Tibial artery (tissue), 4 donors: ENCODE results near the gene MEG3.

Experiments used
- DNase-seq, 2 donors: peaks; one replicate each; pipeline ENCODE4 v3.0.0-alpha.2; 2019
- H3K27ac ChIP-seq, 2 donors: fragments of 200-600 bp; sonication (generic) in 1 of 2; 1 replicate in 1 of 2; 2 replicates in 1 of 2; pipeline ENCODE4 v1.5.1; 2018 to 2019; ENCODE audit warnings: mild to moderate bottlenecking in 1 of 2
- H3K27me3 ChIP-seq, 2 donors: fragments of 200-600 bp; sonication (generic) in 1 of 2; one replicate each; pipeline versions ENCODE4 v1.5.1 to v1.6.0; 2016 to 2019
- H3K36me3 ChIP-seq, 3 donors: fragments of 200-600 bp; sonication (generic) in 2 of 3; one replicate each; pipeline ENCODE4 v1.5.1; 2016 to 2019; ENCODE audit warnings: mild to moderate bottlenecking in 2 of 3
- H3K4me1 ChIP-seq, 4 donors: fragments of 200-600 bp; sonication (generic) in 2 of 4; 1 replicate in 3 of 4; 2 replicates in 1 of 4; pipeline ENCODE4 v1.5.1; 2016 to 2019
- H3K4me3 ChIP-seq, 2 donors: fragments of 200-600 bp; sonication (generic) in 1 of 2; 1 replicate in 1 of 2; 2 replicates in 1 of 2; pipeline ENCODE4 v1.5.1; 2018 to 2019; ENCODE audit warnings: mild to moderate bottlenecking in 2 of 2
- H3K9me3 ChIP-seq, 3 donors: fragments of 200-600 bp; sonication (generic) in 1 of 3; one replicate each; pipeline ENCODE4 v1.5.1; 2016 to 2019
- intact Hi-C: fragments of 100-400 bp; cut with DNase I; formaldehyde crosslinking; loops from one replicate; pipeline ENCODE4 v1.15.0; 2023; ENCODE audit warnings: low total_unique reads
- TF ChIP-seq, protein P1 (sequence below), 2 experiments: fragments of 200-600 bp in 1 of 2; fragments of 450-650 bp in 1 of 2; IDR thresholded peaks; one replicate each; pipeline ENCODE4 v1.5.1; 2017 to 2019; ENCODE audit warnings: antibody characterized with exemption in 2 of 2, mild to moderate bottlenecking in 1 of 2, moderate library complexity in 1 of 2

Gene MEG3

GRCh38 chr14:100825713-100826331 lies at the start of gene MEG3:
MEG3 (plus strand) TSS chr14:100826118.
- H3K9me3 ChIP-seq, result peaks cover 0 to 6% (median 0%) of the 10 kb centered on the region in 3 donors
- intact Hi-C loops, result no loop called here
- H3K4me1 ChIP-seq, result no peaks in the 10 kb centered on the region
- DNase-seq, result peak in 1 of 2 donors; percentile 41
- H3K36me3 ChIP-seq, result no peaks in the 10 kb centered on the region
- peaks cover 0 to 65% of the 10 kb centered on the region in 2 donors for H3K27me3 ChIP-seq
- peak within 1 kb of the TSS; percentile 28 for H3K27ac ChIP-seq
- H3K4me3 ChIP-seq, result peak within 1 kb of the TSS; percentile 40 to 49
- TF ChIP-seq, protein P1, sequence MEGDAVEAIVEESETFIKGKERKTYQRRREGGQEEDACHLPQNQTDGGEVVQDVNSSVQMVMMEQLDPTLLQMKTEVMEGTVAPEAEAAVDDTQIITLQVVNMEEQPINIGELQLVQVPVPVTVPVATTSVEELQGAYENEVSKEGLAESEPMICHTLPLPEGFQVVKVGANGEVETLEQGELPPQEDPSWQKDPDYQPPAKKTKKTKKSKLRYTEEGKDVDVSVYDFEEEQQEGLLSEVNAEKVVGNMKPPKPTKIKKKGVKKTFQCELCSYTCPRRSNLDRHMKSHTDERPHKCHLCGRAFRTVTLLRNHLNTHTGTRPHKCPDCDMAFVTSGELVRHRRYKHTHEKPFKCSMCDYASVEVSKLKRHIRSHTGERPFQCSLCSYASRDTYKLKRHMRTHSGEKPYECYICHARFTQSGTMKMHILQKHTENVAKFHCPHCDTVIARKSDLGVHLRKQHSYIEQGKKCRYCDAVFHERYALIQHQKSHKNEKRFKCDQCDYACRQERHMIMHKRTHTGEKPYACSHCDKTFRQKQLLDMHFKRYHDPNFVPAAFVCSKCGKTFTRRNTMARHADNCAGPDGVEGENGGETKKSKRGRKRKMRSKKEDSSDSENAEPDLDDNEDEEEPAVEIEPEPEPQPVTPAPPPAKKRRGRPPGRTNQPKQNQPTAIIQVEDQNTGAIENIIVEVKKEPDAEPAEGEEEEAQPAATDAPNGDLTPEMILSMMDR (IDR thresholded peaks at IDR 0.05), result no peak

DNA sequence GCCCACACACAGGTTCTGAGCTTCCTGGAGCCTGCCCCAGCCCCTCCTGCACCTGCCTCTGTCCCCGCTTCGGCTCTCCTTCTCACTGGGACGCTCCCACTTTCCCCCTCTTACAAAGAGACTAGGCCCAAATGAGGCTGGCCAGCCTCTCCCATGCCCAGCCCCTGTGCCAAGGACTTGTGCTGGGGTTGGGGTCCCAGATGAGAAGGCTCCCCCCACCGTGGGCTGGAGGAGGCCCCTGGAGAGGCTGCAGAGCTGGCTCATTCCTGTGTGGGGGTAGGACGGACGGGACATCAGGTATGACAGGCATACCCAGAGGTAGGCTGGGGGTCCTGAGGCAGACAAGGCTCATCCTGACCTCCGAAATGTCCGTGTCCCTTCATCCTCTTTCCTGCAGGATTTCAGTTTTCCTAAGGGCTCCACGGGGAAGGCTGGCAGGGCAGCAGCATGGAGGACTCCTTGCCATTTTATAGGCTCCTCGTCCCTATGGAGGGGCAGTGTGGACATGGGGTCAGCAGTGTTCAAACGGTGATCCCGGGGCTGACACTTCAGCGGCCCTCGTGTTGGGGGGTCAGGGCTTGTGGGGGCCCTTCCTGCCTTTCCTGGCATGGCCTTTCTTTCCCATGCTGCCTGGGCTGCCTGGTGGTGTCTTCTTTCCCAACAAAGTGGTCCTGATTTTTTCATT lies 49.1 kb upstream of the MEG3 start:
- H3K9me3 ChIP-seq, result no peaks in the 10 kb centered on the region
- intact Hi-C loops, result no loop called here
- TF ChIP-seq, protein P1 (IDR thresholded peaks at IDR 0.05), result no peak

DNA sequence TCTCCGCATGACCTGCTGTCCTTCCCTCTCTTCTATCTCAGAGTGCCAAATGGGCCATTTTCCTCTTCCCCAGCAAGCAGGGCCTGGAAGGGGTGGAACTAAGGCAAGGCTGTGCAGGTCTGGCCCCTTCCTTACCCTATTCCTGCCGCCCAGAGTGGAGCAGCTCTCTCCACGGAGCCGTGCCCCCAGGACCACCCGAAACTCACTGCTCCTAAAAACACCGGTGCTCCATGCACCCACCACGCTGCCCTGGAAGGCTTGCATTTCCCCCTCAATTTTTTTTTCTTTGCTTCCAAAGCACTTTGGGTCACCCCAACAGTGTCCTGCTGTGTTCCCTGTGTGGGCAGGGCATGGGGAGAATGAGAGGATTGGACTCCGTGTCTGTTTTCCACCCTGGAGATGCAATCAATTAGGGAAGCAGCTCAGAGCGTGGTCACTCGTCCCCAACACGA lies 48.5 kb upstream of the MEG3 start:
- H3K4me1 ChIP-seq, result no peaks in the 10 kb centered on the region
- no peak overlapping the region for H3K27ac ChIP-seq
- no peaks in the 10 kb centered on the region for H3K36me3 ChIP-seq
- DNase-seq, result peak in 1 of 2 donors; percentile 29
- TF ChIP-seq, protein P1 (IDR thresholded peaks at IDR 0.05), result no peak
- peaks cover 0 to 20% of the 10 kb centered on the region in 2 donors for H3K27me3 ChIP-seq
- H3K9me3 ChIP-seq, result no peaks in the 10 kb centered on the region
- no peak overlapping the region for H3K4me3 ChIP-seq
- intact Hi-C loops, result no loop called here

More for the DNA sequence above, 49.1 kb upstream of the MEG3 start:
- DNase-seq, result peak in 1 of 2 donors; percentile 42
- H3K27me3 ChIP-seq, result peaks cover 0 to 20% of the 10 kb centered on the region in 2 donors
- H3K4me3 ChIP-seq, result no peak overlapping the region
- H3K27ac ChIP-seq, result no peak overlapping the region
- no peaks in the 10 kb centered on the region for H3K4me1 ChIP-seq
- no peaks in the 10 kb centered on the region for H3K36me3 ChIP-seq

DNA sequence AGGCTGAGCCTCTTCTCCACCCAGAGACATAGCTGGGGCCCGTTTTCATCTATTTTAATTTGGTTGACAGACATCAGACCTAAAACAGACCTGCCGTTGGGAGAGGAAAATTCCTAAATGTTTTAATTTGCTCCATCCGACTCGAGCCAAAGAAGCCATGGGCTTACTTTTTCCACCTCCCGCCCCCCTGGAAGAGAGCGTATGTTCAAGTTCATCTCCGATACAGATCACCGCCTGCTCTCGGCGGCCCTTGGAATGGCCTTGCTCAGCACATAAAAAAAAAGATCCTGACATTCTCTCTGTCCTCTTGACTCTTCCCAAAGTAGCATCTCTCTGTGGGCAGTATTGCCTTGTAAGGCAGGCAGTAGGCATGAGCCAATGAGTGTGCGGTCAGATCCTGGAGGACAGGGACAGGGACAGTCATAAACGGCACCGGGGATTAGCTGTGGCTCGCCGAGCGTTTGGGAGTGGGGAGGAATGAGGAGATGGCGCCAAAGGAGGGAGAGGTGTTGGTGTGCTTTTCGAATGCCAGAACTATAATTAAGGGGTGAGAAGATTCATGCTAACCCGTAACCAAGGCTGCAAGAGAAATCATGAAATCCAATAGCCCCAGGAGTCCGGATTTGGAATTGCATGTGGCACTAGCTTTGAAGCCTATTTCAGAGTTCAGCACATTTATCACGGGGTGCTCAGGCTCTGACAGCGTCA lies 47.9 kb upstream of the MEG3 start:
- Histone ChIP-seq H3K4me3 (no peak overlapping the region), H3K27me3 (peaks cover 0 to 19% of the 10 kb centered on the region in 2 donors), H3K27ac (no peak overlapping the region), H3K4me1 (no peaks in the 10 kb centered on the region), H3K9me3 (no peaks in the 10 kb centered on the region), H3K36me3 (no peaks in the 10 kb centered on the region)
- DNase-seq, result peak in 1 of 2 donors; percentile 42
- TF ChIP-seq, protein P1 (IDR thresholded peaks at IDR 0.05), result no peak
- intact Hi-C loops, result no loop called here

- no peaks in the 10 kb centered on the region for H3K4me1 ChIP-seq
These were observed 47.4 kb upstream of the MEG3 start for GRCh38 chr14:100778526-100778882.

More at GRCh38 chr14:100778526-100778882, 47.4 kb upstream of the MEG3 start:
- H3K27ac ChIP-seq, result no peak overlapping the region
- no peaks in the 10 kb centered on the region for H3K9me3 ChIP-seq
- intact Hi-C loops, result no loop called here
- H3K27me3 ChIP-seq, result peaks cover 0 to 13% of the 10 kb centered on the region in 2 donors
- H3K36me3 ChIP-seq, result no peaks in the 10 kb centered on the region
- DNase-seq, result peak in 1 of 2 donors; percentile 47
- TF ChIP-seq, protein P1 (IDR thresholded peaks at IDR 0.05), result no peak
- H3K4me3 ChIP-seq, result no peak overlapping the region
